Astrocyte (in vitro differentiated cells and primary cell): Measurements from ENCODE around the gene BST1. TPM values are rescaled to one million over a fixed set of nuclear protein-coding genes. Genes with fewer than 3 reads are reported as not detected.

Source experiments
- DNase-seq: peaks from one replicate; pipeline ENCODE4 v3.0.0-alpha.2; 2010; ENCODE audit warnings: low read depth
- FAIRE-seq: peaks from 2 replicates; lab custom pipeline; 2011; peaks lifted over from hg19 to GRCh38; lab: Jason Lieb, UNC
- H2AFZ ChIP-seq: 2 replicates; pipeline ENCODE4 v1.6.0; 2012; ENCODE audit warnings: low read depth, low read length, inconsistent platforms
- H3K27ac ChIP-seq: 2 replicates; pipeline ENCODE4 v1.5.1; 2011; ENCODE audit warnings: low read depth, low read length, inconsistent platforms
- H3K27me3 ChIP-seq: 2 replicates; pipeline ENCODE4 v1.6.0; 2011; ENCODE audit warnings: low read length, inconsistent platforms; ENCODE audit not compliant: insufficient read depth
- H3K36me3 ChIP-seq: 2 replicates; pipeline ENCODE4 v1.5.1; 2011; ENCODE audit warnings: low read length, inconsistent platforms; ENCODE audit not compliant: insufficient read depth
- H3K4me1 ChIP-seq: 2 replicates; pipeline ENCODE4 v1.5.1; 2011; ENCODE audit warnings: low read length, inconsistent platforms; ENCODE audit not compliant: insufficient read depth
- H3K4me2 ChIP-seq: 2 replicates; pipeline ENCODE4 v1.6.0; 2012; ENCODE audit warnings: low read length, inconsistent platforms
- H3K4me3 ChIP-seq: 2 replicates; pipeline ENCODE4 v1.5.1; 2011; ENCODE audit warnings: low read depth, mild to moderate bottlenecking, low read length, inconsistent platforms; ENCODE audit not compliant: insufficient read depth
- H3K79me2 ChIP-seq: 2 replicates; pipeline ENCODE4 v1.6.0; 2012; ENCODE audit warnings: mild to moderate bottlenecking, low read length, inconsistent platforms; ENCODE audit not compliant: insufficient read depth
- H3K9ac ChIP-seq: 2 replicates; pipeline ENCODE4 v1.6.0; 2012; ENCODE audit warnings: mild to moderate bottlenecking, low read length, inconsistent platforms
- H3K9me3 ChIP-seq: 2 replicates; pipeline ENCODE4 v1.5.1; 2012; ENCODE audit warnings: low read depth, mild to moderate bottlenecking, low read length, inconsistent platforms; ENCODE audit not compliant: insufficient read depth
- H4K20me1 ChIP-seq: 2 replicates; pipeline ENCODE4 v1.6.0; 2012; ENCODE audit warnings: low read length, inconsistent platforms; ENCODE audit not compliant: insufficient read depth
- H3K27ac Mint-ChIP-seq: one replicate; pipeline ENCODE4 v1.8.0; 2021; ENCODE audit warnings: mild to moderate bottlenecking, mixed read lengths; ENCODE audit not compliant: unreplicated experiment
- H3K27me3 Mint-ChIP-seq: one replicate; pipeline ENCODE4 v1.8.0; 2021; ENCODE audit warnings: low read depth, mixed read lengths; ENCODE audit not compliant: unreplicated experiment
- H3K36me3 Mint-ChIP-seq: one replicate; pipeline ENCODE4 v1.8.0; 2021; ENCODE audit warnings: low read depth, mixed read lengths; ENCODE audit not compliant: unreplicated experiment
- H3K4me1 Mint-ChIP-seq: one replicate; pipeline ENCODE4 v1.8.0; 2021; ENCODE audit warnings: low read depth, mixed read lengths; ENCODE audit not compliant: unreplicated experiment
- H3K4me3 Mint-ChIP-seq: one replicate; pipeline ENCODE4 v1.8.0; 2021; ENCODE audit warnings: mild to moderate bottlenecking, moderate library complexity, mixed read lengths; ENCODE audit not compliant: unreplicated experiment
- H3K9me3 Mint-ChIP-seq: one replicate; pipeline ENCODE4 v1.8.0; 2021; ENCODE audit warnings: mild to moderate bottlenecking, mixed read lengths; ENCODE audit not compliant: unreplicated experiment
- EZH2 ChIP-seq: IDR thresholded peaks from 2 replicates; pipeline ENCODE4 v1.6.1; 2012; ENCODE audit warnings: mild to moderate bottlenecking, low read length, inconsistent platforms; ENCODE audit not compliant: insufficient read depth
- total RNA-seq: library from RNA; stranded (reverse); gene quantifications from 2 replicates; pipeline ENCODE4 v1.2.1, GENCODE V29; 2021
- TF ChIP-seq, protein P1 (sequence below): IDR thresholded peaks from 2 replicates; pipeline ENCODE4 v1.5.1; 2011; ENCODE audit warnings: low read depth, mild to moderate bottlenecking, inconsistent platforms, low read length, moderate library complexity; ENCODE audit not compliant: insufficient read depth

BST1 gene
- total RNA-seq, 1 donor from 2014 or later = 24.5 TPM

DNA sequence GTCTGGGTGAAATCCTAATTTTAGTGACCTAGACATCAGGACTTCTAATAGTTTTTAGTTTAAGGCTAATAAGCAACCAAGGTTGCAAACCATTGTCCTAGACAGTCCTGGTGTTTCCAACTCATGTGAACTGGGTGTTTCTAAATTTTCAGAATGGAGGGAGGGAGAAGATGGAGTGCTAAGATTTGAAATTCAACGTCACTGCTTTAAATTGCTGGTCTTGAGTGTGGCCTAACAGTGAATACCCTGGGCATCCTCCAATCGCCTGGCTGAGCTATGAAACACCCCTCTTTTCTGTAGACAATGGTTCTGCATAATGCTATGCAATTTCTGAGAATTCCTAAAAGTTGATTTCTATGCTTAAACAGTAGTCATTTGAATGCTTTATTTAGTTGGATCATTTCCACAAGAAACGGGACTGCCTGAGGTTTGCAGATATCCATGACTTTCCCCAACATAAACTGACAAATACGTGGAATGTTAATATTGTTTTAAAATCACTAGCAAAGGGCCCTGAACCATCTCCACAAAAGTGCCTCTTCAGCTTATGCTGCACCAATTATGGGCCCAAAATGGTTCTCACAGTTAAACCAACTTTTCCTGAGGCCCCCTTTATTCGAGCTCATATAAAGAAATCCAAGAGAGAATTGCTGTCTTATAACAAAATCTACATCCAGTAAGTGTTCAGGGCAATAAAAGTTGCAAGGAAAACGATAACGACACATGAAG is 48.8 kb upstream of the BST1 start:
- H3K36me3 ChIP-seq = no peaks in the 10 kb centered on the region
- peak overlapping the region; percentile 95 for H3K27ac Mint-ChIP-seq
- DNase-seq = peak; percentile 71
- H3K4me2 ChIP-seq = peak overlapping the region; percentile 84
- H3K4me3 ChIP-seq = peak overlapping the region; percentile 91
- TF ChIP-seq, protein P1, sequence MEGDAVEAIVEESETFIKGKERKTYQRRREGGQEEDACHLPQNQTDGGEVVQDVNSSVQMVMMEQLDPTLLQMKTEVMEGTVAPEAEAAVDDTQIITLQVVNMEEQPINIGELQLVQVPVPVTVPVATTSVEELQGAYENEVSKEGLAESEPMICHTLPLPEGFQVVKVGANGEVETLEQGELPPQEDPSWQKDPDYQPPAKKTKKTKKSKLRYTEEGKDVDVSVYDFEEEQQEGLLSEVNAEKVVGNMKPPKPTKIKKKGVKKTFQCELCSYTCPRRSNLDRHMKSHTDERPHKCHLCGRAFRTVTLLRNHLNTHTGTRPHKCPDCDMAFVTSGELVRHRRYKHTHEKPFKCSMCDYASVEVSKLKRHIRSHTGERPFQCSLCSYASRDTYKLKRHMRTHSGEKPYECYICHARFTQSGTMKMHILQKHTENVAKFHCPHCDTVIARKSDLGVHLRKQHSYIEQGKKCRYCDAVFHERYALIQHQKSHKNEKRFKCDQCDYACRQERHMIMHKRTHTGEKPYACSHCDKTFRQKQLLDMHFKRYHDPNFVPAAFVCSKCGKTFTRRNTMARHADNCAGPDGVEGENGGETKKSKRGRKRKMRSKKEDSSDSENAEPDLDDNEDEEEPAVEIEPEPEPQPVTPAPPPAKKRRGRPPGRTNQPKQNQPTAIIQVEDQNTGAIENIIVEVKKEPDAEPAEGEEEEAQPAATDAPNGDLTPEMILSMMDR = no peak
- TF ChIP-seq EZH2 = no peak
- H3K79me2 ChIP-seq = peaks cover 57% of the 10 kb centered on the region
- no peaks in the 10 kb centered on the region for H3K27me3 ChIP-seq
- H3K27me3 Mint-ChIP-seq = no peaks in the 10 kb centered on the region
- H3K4me1 ChIP-seq = peaks cover 27% of the 10 kb centered on the region
- H3K9me3 Mint-ChIP-seq = no peaks in the 10 kb centered on the region
- H2AFZ ChIP-seq = no peak overlapping the region
- peaks cover 33% of the 10 kb centered on the region for H4K20me1 ChIP-seq
- no peak for FAIRE-seq
- no peaks in the 10 kb centered on the region for H3K36me3 Mint-ChIP-seq
- H3K9ac ChIP-seq = peak overlapping the region; percentile 94
- H3K9me3 ChIP-seq = no peaks in the 10 kb centered on the region
- H3K4me3 Mint-ChIP-seq = peak overlapping the region; percentile 98
- H3K27ac ChIP-seq = peak overlapping the region; percentile 97
- H3K4me1 Mint-ChIP-seq = peaks cover 47% of the 10 kb centered on the region

DNA sequence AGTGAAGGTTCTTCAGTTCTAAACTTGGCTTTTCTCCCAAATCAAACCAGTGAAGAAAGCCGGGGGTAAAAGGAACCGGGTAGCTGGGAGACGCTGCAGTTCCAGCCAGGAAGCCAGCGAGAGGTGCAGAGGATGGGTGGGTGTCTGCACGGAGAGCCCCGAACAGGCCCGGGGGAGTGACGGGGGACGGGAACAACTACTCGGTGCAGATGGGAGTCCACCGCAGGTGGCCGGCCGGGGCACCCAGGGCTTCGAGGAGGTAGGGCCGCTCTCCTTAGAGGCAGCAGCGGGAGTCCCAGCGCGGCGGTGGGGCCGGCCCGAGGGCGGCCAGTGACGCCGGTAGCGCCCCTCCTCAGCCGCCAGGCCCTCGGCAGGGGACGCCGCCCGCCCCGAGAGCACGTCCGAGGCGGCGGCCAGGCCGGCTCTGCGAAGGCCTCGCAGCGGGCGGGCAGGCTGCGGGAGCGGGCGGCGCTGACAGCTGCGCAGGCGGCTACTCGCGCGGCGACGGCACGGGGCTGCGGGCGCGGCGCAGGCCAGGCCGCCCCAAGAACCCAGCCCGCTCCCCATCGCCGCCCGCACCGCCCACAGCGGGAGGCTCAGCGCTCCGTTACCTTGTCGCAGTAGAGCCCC is 48.2 kb upstream of the BST1 start:
- H3K27ac Mint-ChIP-seq = peak overlapping the region; percentile 95
- H3K4me3 ChIP-seq = peak overlapping the region; percentile 91
- no peaks in the 10 kb centered on the region for H3K27me3 Mint-ChIP-seq
- H3K4me2 ChIP-seq = peak overlapping the region; percentile 84
- peaks cover 29% of the 10 kb centered on the region for H4K20me1 ChIP-seq
- H3K27me3 ChIP-seq = no peaks in the 10 kb centered on the region
- peak; percentile 22 for DNase-seq
- no peaks in the 10 kb centered on the region for H3K9me3 ChIP-seq
- H3K9me3 Mint-ChIP-seq = no peaks in the 10 kb centered on the region
- peaks cover 50% of the 10 kb centered on the region for H3K4me1 Mint-ChIP-seq
- no peak for FAIRE-seq
- H3K36me3 Mint-ChIP-seq = no peaks in the 10 kb centered on the region
- peak overlapping the region; percentile 98 for H3K4me3 Mint-ChIP-seq
- no peak for TF ChIP-seq EZH2
- TF ChIP-seq, protein P1 = no peak
- peak overlapping the region; percentile 73 for H2AFZ ChIP-seq
- H3K9ac ChIP-seq = peak overlapping the region; percentile 94
- H3K79me2 ChIP-seq = peaks cover 50% of the 10 kb centered on the region
- H3K36me3 ChIP-seq = no peaks in the 10 kb centered on the region
- H3K4me1 ChIP-seq = peaks cover 27% of the 10 kb centered on the region
- H3K27ac ChIP-seq = peak overlapping the region; percentile 97
